Femur (tissue), 1 donor: ENCODE results near the gene DSCAML1.
A peak's percentile ranks its signal among the peaks of the same experiment; 100 is the strongest.

Experiments
- DNase-seq: peaks from one replicate; pipeline ENCODE4 v3.0.0-alpha.2; 2017

The DSCAML1 gene

GRCh38 chr11:117633186-117633754 lies 163.7 kb downstream of the DSCAML1 start:
- no peak for DNase-seq

DNA sequence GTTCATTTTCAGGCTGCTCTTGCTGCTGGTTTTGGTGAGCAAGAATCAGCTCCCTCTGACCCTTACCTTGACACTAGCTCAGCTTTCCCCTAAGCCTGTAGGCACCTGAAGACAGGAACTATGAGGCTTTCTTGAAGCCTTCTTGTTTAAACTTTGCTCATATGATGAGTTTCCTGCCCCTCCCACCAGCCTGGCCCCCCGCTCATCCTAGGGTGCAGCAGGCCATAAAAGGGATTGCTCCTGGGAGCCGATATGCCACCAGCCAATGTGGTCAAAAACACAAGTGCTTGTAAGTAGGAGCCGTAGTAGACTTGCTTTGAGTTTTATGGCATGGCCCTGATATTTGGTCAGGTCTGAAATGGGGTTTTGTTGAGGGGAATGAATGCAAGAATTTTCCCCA lies 164.7 kb downstream of the DSCAML1 start:
- no peak for DNase-seq

DNA sequence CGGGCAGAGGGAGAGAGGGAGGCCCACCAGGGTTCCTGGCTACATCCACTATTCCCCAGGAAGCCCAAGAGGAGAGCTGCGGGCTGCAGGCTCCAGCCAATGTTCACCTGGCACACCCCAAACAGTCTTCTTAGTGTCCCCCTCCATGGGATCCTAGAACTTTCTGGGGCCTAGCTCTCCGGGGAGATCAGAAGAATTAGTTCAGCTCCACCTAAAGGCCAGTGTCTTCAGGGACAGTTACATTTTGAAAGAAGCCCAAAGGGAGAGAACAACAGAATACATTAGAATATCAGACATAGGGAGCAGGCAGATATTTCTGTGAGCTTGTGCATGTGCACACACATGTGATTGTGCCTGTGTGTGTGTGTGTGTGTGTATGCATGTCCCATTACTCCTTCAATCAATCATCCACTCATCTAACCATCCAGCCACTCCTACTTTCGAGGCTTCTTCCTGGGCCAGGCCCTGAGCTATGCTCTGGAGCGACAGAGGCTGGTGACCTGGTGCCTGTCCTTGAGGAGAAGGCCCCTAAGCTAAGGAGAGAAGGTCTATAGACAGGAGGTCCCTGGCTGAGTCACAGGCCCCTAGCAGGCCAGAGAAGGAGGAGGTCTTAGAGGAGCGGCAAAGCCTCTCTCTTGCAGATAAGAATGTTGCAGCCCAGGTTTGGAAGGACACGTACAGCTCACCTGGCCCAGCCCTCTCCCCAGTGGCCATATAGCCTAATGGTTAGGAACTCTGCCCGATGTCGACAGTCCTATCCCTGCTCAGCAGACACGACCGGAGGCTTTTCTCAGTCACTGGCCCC lies 165.5 kb downstream of the DSCAML1 start:
- DNase-seq = no peak

DNA sequence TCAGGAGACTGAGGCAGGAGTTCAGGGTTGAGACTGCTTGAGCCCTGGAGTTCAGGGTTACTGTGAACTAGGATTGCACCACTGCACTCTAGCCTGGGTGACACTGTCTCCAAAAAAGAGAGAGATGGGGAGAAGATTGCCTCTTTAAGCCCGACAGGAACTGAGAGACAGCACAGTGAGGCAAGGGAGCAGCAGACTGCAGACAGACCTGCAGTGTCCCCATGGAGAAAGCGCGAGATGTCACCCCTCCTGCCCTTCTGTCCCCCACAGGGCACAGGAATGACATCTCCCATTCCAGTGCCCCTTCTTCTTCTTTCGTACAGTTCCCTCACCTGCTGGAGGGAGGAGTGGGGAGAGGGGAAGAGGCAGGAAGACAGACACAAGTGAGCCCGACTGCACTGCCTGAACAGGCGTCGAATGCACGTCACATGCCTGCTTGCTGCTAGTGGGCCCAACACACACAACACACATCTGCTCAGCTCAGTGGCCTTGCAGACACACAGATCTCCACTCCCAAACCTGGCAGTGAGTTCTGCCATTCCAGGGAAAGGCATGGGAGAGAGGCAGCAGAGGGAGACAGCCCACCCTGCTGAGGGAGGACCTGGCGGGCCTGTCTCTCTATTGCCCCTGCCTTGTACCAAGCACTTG lies 167.0 kb downstream of the DSCAML1 start:
- no peak for DNase-seq

- DNase-seq = no peak
These were observed 167.9 kb downstream of the DSCAML1 start for GRCh38 chr11:117629146-117629545.

- DNase-seq = no peak
These were observed 169.8 kb downstream of the DSCAML1 start for GRCh38 chr11:117627259-117627658.

- no peak for DNase-seq
These were observed 170.4 kb downstream of the DSCAML1 start for GRCh38 chr11:117626576-117626975.

DNA sequence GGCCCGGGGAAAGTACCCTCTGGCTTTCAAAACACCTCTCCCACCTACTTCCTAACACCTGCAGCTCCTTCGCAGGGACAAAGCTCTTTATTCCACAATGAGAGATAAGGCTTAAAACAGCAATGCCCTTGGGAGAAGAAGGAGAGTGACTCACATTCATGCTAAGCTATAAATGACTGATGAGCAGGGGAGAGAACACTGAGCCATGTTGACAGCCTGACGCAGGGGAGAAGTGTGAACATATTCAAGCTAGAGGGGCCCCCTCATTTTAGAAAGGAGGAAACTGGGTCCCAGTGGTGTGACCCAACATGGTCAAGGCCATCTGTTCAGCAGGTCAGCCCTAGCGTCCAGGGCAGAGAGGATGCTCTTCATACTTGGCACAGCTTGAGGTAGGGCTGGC lies 171.8 kb downstream of the DSCAML1 start:
- no peak for DNase-seq

DNA sequence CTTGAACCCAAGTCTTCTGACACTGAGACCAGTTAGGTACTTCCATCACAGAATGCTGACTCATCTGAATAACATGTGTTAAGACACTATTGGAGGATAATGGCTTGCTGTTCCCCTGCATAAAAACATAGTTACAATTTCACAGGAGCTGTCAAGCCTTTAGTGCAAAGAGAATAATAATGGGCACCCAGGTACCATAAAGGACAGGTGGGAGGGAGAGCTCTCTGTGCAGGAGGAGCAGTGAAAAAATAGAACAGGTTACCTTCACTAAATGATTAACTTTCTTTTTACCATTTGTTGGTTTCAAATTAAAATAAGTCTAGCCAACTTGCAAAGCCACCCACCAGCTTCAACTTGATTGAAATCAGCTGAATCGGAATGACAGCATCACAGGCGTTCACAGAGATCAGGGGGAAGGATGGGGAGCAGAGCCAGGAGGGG lies 173.2 kb downstream of the DSCAML1 start:
- no peak for DNase-seq

- no peak for DNase-seq
These were observed 175.8 kb downstream of the DSCAML1 start for GRCh38 chr11:117621226-117621625.

DNA sequence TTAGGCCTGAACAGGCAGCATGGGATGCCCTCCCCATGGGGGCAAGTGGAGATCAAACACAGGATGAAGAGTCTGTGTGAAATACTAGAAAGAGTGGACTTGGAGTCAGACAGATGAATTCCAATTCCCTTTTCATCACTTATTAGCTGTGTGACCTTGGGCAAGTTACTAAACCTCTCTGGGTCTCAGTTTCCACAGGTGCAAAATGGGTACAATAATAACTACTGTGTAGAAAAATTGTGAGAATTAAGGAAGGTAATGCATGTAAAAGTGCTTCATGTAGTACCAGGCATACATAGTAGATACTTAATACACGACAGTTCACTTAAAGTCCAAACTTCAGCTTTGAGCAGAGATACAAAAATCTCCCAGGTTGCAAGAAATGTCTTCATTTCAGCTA lies 176.4 kb downstream of the DSCAML1 start:
- no peak for DNase-seq

DNA sequence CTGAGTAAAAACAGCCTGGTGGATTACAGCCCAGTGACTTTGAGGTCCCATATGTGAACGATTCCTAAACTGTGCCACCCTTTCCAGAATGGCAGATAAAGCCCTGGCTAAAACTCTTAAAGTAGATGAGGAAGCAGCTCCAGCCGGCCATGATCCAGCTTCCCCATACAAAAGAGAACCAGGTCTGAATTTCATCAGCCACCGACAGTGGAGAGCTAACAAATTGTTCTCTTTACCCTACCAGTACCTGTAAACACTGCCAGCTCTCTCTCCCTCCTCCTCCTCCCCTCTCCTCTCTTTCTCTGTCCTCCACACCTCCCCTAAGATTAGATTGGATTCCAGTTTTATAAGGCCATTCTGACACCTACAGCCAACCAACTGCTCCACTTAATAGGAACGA lies 176.9 kb downstream of the DSCAML1 start:
- no peak for DNase-seq

GRCh38 chr11:117619661-117620060 lies 177.4 kb downstream of the DSCAML1 start:
- DNase-seq = no peak

- DNase-seq = no peak
These were observed 178.0 kb downstream of the DSCAML1 start for GRCh38 chr11:117618982-117619355.

DNA sequence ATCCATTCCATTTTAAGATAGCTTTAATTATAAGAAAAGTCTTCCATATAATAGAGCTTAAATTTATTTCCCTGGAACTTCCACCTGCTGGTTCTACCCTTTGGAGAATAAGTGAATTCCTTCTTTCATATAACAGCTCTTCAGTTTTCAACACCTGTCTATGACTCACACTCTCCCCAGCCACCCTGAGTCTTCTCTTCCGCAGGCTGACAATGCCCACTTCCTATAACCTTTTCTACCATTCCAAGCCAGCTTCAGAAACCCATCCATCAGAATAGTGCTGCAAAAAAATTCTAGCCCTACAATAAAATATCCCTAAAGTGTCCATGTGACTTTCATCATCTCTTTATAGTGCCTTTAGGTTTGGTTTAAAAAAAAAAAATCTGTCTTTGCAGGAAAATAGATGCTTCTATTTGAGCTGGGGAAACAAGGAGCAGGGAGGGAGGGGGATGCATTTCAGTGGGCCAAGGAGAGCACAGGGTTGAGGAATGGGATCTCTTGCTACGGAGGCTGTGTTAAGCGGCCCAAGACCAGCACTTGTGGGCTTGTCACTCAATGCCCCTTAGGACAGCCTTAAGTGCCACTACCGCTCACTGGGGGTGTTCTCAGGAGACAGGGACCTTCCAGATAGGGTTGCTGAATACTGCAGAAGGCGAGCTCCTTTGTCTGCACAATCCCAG lies 178.6 kb downstream of the DSCAML1 start:
- DNase-seq = no peak

GRCh38 chr11:117616979-117617378 lies 180.0 kb downstream of the DSCAML1 start:
- no peak for DNase-seq

DNA sequence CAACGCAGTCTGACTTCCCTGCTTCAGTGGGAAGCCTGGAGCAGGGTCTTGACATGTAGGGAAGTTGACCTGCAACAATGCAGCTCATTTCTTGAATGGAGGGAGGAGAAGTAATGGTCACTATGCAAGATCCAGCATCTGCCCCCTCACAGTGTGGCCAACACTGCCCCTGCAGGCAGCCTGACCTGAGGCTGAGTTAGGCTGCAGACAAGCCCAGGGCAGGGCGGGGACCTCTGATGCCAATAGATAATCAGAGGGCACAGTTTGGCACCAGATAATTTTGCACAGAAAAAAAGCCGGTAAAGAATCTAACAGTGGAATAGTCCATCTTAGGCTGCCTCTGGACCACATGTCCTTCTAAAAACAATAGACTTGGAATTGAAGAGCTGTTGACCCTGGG lies 182.3 kb downstream of the DSCAML1 start:
- DNase-seq = no peak

DNA sequence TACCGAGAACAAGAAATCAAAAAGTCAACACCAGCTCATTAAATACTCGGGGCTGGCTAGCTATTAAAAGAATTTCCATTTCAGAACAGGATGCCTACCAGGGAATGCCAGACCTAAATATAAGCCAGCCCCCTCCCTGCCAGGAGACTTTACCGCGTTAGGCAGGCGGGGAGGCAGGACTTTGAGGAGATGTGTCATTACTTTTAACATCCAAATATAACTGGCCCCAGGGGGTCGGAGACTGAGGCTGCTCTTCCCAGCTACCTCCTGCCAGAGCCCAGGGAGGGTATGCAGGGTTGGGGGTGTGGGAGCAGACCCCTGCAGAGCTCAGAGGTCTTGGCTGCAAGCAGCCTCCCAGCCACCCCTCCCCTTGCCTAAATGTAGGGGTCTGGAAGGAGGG lies 183.5 kb downstream of the DSCAML1 start:
- no peak for DNase-seq

- peak; percentile 23 for DNase-seq
These were observed 184.8 kb downstream of the DSCAML1 start for GRCh38 chr11:117612177-117612576.

DNA sequence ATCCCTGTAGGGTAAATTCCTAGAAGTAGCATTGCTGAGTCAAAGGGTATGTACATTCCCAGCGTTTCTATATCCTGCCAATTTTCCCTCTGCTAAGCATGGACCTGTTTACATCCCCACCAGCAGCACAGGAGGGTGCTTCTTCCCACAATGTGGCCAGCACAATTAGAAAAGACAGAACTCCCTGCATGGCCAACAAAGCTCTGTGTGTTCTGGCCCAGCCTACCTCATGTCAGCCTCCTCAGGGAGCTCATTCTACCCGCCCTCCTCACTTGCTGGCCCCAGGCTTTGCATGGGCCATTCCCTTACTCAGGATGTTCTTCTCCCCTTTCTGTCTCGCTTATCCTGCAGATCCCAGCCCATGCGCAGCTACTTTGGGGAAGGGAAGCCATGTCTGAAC lies 186.1 kb downstream of the DSCAML1 start:
- no peak for DNase-seq

- no peak for DNase-seq
These were observed 187.0 kb downstream of the DSCAML1 start for GRCh38 chr11:117610045-117610444.

- DNase-seq = no peak
These were observed 189.6 kb downstream of the DSCAML1 start for GRCh38 chr11:117607449-117607848.

DNA sequence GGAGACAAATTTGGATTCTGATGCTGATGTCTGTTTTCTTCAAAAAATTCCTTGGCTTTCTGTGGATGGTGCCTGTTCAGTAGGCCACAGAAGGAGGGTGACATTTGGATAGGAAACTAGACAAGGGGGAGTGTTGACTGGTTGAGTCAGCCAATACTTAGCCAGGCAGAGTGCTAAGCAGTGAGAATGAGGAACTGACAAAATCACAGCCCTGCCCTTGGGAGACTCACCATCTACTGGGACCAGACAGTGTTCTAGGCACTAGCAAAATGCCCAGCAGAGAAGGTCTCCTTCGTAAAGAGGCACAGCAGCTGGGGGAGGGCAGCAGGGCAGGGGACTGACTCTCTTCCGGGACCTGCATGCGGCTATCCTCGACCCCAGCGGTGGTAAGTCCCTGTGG lies 190.2 kb downstream of the DSCAML1 start:
- DNase-seq = no peak

DNA sequence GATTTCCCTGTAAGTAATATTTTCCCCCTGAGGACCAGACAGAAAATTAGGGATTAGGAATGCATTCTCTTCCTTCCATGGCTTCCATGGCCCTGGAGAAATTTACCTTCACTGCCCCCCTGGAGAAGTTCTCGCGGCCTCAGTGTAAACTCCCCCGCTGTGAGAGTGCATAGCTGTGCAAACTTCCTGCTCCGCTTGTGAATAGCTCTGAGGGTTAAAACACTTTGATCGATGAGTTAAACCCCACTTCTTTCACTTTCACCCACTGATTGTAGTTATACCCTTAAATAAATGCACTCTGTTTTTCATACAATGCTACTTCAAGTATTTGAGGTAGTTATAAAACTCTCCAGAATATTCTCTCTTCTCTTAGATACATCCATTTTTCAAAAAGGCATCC lies 190.8 kb downstream of the DSCAML1 start:
- no peak for DNase-seq
